Skin epidermis (tissue), 12 donors: ENCODE results near the gene RENBP.
A peak's percentile ranks its signal among the peaks of the same experiment; 100 is the strongest.

Experiments
- H3K27ac ChIP-seq, 21 experiments: fragments of 200-600 bp; sonication (generic) in 11 of 21; one replicate each; pipeline ENCODE4 v1.5.0; 2020; ENCODE audit warnings: mild to moderate bottlenecking in 3 of 21, inconsistent platforms in 2 of 21, moderate library complexity in 2 of 21
- H3K4me3 ChIP-seq, 7 experiments: fragments of 200-600 bp; sonication (generic) in 2 of 7; one replicate each; pipeline ENCODE4 v1.5.0; 2020; ENCODE audit warnings: inconsistent platforms in 2 of 7, mild to moderate bottlenecking in 2 of 7, moderate library complexity in 1 of 7

Gene RENBP

GRCh38 chrX:153926858-153927671 is 17.4 kb downstream of the RENBP start:
- H3K4me3 ChIP-seq = peak overlapping the region; percentile 37 to 56 (median 47)

GRCh38 chrX:153926552-153926857 is 17.9 kb downstream of the RENBP start:
- H3K4me3 ChIP-seq = peak overlapping the region; percentile 17 to 51 (median 39)
- H3K27ac ChIP-seq = peak overlapping the region; percentile 31 to 99 (median 94)

More at GRCh38 chrX:153926858-153927671, 17.4 kb downstream of the RENBP start:
- peak overlapping the region; percentile 70 to 99 (median 94) for H3K27ac ChIP-seq

- Histone ChIP-seq H3K4me3 (peak within 1 kb of the TSS; percentile 31 to 51 (median 44)), H3K27ac (peak within 1 kb of the TSS; percentile 31 to 99 (median 94))
Measured at GRCh38 chrX:153925739-153926551, 18.5 kb downstream of the RENBP start, which contains the start of gene ARHGAP4. Gene ARHGAP4 (minus strand): TSS chrX:153926264. CDS start chrX:153926202, 62 bp downstream.

DNA sequence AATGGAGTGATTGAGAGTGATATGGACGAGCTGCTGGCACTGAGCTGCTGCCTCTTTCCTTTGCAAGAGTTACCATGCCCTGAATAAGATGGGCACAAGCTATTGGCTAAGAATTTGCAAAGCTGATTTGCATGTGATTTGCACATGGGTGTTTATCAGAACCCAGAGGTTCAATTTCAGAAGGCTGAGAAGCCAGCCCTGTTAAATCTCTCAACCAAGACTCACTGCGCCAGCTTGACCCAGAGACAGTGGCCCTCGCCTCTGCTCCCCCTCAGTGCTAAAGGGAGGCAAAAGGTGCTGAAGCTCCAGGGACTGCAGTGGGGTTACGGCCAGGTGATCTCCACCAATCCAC is 19.1 kb downstream of the RENBP start:
- Histone ChIP-seq H3K27ac (peak overlapping the region in 15 of 21 experiments; percentile 54 to 99 (median 95)), H3K4me3 (peak overlapping the region; percentile 21 to 51 (median 39))

DNA sequence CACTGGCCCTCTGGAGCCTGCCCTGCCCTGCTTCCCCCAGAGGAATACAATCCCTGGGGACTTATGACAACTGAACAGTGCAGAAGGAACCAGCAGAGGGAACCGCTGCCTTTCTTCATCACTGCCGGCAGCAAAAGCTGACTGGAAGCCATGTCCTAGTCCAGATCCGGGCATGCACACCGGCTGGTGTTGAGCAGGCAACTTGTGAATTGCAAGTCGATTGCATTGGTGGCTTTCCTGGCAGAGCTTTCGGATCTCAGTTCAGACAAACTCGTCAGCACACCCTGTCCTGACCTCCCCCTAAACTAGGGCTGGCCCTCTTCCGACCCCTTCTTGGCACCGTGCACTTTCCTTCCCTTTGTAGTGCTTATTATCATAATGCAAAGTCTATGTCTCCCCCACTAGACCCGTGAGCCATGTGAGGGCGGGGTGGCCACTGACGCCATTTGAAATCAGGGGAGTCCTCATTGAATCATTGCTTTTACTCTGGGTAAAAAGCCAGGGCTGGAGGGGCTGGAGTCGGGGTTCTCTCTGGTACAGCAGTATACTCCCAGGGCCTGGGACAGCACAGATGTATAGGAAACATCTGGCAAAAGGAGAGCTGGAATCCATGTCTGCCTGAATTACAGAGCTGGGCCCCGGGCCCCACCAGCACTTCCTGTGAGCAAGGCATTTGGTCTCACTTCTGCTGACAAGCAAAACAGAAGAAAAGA is 20.1 kb downstream of the RENBP start:
- Histone ChIP-seq H3K27ac (peak overlapping the region in 15 of 21 experiments; percentile 11 to 99 (median 81)), H3K4me3 (peak overlapping the region in 5 of 7 experiments; percentile 3 to 51 (median 13))

- H3K4me3 ChIP-seq = peak overlapping the region in 1 of 7 experiments; percentile 9
- peak overlapping the region in 8 of 21 experiments; percentile 12 to 97 (median 66) for H3K27ac ChIP-seq
Measured at GRCh38 chrX:153922932-153923857, 21.2 kb downstream of the RENBP start.

GRCh38 chrX:153921511-153922446 is 22.7 kb downstream of the RENBP start:
- peak overlapping the region in 5 of 21 experiments; percentile 7 to 37 (median 9) for H3K27ac ChIP-seq
- H3K4me3 ChIP-seq = peak overlapping the region in 1 of 7 experiments; percentile 5

DNA sequence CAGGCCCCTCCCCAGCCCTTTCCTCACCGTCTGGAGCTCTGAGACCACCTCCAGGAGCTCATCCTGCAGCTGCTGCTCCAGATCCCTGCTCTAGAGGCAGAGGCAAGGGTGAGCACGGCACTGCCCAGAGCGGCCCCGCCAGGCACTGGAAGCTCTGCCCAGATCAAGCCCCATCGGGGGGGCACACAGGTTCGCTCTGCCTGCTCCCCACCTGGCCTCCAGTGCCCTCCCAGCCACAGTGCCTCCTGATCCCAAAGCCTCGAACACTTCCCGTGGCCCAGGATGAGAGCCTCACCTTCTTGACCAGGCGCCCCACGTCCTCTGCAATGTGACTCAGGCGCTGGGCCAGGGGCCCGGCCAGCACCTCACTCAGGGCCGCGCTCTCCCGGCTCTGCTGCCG is 23.4 kb downstream of the RENBP start:
- no peak overlapping the region for H3K27ac ChIP-seq
- H3K4me3 ChIP-seq = no peak overlapping the region

- Histone ChIP-seq H3K4me3 (no peak overlapping the region), H3K27ac (no peak overlapping the region)
Measured at GRCh38 chrX:153920546-153920945, 23.9 kb downstream of the RENBP start.

DNA sequence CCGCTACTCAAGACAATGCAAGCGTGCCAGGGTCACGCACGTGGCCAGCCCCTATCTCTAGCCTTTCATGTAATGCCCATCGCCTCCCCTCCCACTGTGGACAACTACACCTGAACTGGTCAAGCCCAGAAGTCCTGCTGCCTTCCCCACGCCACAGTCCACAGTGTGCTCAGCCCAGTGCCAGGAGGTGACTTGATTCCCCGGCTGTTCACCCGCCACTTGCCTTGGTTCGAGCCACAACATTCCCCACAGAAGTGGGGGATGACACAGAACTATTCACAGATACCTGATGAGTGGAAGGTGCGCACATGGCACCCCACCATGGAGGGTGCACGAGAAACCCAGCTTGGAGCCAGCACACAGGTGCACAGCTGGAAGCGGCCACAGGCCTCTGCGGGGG is 25.2 kb downstream of the RENBP start:
- Histone ChIP-seq H3K4me3 (no peak overlapping the region), H3K27ac (no peak overlapping the region)

DNA sequence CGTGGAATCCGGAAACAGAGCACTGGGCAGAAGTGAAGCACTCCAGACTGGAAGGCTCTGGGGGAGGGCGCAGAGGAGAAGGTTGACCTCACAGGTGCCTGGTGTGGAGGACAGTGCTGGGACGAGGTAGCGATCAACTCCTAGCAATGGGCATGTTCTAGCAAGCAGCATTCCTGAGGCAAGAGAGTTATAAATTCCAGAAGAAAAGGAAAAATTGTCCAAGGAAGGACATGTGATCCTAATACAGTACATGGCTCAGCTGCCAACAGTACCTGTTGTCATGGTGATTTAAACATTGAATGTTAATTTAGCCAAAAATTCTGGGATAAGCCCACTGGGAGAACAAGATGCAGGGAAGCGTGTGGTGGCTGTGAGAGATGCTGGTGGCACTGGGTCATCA is 26.6 kb downstream of the RENBP start:
- H3K27ac ChIP-seq = no peak overlapping the region
- no peak overlapping the region for H3K4me3 ChIP-seq

GRCh38 chrX:153913701-153914100 is 30.7 kb downstream of the RENBP start:
- Histone ChIP-seq H3K27ac (no peak overlapping the region), H3K4me3 (no peak overlapping the region)

DNA sequence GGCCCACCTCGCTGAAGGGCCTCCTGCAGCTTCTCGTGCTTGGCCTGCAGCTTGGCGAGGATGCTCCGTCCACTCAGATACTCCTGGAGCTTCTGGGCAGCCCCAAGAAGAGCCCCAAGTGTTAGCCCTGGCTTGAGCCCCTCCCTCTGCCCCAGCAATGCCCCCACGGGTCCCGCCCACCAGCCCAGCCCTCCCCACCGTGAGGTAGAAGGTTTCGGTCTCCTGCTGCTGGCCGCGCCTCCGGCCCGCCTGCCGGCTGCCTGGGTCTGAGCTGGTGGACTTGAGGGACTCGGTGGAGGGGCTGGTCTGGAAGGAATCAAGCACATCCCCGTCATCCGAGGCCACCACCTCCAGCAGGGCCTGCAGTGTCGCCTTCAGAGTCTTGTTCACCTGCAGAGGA is 31.2 kb downstream of the RENBP start:
- H3K27ac ChIP-seq = no peak overlapping the region
- H3K4me3 ChIP-seq = no peak overlapping the region

DNA sequence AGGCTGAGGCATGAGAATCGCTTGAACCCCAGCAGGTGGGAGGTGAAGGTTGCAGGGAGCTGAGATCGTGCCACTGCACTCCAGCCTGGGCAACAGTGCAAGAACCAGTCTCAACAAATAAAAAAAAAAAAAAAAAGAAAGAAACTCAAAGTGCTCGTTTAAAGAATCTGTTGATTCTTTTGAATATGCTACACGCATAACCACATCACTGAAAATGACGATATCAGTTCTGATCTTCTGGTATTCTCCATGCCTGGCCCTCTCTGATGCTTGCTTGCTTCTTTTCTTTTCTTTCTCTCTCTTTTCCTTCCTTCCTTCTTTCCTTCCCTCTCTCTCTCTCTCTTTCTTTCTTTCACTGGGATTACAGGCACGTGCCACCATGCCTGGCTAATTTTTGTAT is 32.6 kb downstream of the RENBP start:
- Histone ChIP-seq H3K4me3 (no peak overlapping the region), H3K27ac (no peak overlapping the region)

DNA sequence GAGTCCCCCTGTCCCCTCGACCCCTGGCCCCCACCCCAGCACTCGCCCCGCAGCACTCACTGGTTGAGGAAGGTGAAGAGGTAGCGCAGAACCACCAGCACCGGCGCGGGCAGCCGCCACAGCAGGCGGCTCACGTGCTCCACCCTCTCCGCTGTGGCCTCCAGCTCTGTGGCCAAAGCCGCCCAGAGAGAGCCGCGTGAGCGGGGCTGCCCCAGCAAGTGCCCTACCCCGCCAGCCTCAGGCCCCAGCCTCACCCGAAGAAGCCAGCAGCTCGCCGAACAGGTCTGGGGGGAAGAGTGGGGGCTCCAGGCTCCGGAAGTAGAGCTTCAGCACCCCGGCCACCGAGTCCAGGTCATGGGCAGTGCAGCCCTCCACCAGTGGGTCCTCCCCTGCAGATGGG is 34.0 kb downstream of the RENBP start:
- H3K27ac ChIP-seq = no peak overlapping the region
- H3K4me3 ChIP-seq = no peak overlapping the region

DNA sequence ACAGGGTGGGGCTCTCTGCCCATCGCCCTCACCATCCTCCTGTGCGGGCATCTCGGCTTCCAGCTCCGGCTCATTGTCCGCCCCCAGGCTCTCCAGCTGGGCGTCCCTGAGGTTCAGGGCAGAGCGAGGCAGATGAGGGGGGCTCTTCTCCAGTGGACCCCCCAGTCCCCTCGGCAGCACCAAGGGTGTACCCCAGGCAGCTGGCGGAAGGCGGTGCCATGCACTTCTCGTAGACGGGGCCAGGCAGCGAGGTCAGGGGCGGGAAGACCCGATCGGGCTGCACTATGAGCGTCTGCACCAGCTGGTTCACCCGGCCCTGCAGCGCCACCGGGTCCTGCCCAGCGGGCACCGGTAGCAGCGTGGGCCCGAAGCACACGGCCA is 34.5 kb downstream of the RENBP start:
- H3K4me3 ChIP-seq = no peak overlapping the region
- H3K27ac ChIP-seq = no peak overlapping the region

DNA sequence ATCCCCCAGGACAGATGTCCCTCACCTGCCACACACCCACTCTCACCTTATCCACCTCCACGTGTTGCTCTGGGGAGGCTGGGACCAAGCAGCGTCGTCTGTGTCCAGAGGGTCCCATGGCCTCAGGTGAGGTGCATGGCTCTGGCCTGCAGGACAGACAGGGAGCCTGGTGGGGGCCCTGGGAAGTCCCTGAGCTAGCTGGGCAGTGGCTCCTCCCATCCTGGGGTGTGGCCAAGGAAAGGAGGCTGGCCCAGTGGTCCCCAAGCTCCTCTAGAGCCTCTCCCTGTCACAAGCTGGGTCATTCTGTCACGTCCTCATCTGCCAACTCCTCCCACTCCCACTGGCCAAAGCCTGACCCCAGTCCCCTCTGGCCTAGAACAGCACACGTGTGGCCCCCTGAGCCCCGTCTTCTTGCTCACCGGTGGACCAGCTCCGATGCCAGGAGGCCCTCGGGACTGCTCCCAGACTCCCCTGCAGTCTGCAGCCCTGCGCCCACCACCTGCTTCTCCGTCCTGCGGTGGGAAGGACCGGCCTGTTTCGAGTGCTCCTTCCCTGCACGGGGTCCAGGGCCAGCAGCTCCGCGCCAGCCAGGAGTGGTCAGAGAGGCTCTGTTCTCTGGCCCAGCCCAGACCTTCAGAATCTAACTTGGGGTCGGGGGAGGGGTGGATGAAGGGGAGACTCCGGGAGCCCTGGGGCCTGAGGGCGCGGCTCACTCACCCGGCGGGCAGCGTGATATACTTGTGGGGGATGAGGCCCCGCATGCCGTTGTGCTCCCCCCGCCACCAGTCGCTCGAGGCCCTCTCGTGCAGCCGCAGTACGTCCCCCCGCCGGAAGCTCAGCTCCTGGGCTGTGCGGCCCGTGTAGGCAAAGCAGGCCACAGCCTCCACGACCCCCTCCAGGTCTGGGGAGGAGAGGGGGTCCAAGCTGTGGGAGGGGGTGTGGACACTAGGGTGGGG is 35.1 kb downstream of the RENBP start:
- no peak overlapping the region for H3K27ac ChIP-seq

More for the DNA sequence above, 35.1 kb downstream of the RENBP start:
- H3K4me3 ChIP-seq = no peak overlapping the region
